ENCODE data around the gene POC1B.
"Not testable (repeated sequence)": the region's sequence is repeated elsewhere in the genome, so short reads cannot be mapped to it uniquely, and the experiment has no call there.

POC1B gene

DNA sequence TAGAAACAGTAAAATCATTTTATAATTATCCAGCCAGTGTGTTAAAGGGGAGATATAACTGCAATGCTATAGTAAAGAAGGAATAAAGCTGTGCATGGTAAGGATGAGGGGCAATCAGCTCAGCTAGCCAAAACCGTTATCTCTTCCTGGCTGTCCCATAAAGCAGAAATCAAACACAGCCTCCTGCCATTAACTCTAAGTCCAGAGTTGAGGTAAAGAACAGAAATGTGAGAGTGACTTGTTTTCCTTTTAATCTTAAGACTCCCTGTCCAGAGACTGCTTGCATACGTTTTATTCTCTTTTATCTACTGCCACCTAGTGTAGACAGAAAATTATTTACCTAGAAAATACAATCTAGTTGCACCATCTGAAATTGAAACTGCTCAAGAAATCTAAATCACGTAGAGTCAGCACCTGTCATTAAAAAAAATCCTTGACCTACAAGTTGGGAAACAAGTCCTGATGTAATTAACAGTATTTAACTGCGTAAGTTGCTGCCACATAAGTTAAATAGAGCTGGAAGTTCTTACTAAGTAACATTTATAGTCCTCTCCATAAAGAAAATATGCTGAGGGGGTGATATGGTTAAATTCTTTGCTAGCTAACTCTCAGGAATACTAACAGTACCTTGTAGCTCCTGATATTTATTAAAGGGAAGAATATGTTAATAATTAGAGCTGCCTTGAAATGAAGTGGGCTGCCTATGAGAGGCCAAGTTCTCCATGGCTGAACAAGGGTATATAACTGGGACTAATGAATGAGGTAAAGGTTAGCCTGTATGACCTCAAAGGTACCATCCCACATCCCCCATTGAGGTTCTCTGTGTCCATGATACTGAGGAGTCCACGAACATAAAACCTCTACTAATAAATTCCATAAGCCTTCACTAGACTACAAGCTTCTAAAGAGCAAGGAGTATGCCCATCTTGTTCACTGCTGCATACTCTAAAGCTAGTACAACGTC lies 63.9 kb downstream of the POC1B start:
- peak; percentile 50 for DNase-seq (ENCODE audit: low spot score)

DNA sequence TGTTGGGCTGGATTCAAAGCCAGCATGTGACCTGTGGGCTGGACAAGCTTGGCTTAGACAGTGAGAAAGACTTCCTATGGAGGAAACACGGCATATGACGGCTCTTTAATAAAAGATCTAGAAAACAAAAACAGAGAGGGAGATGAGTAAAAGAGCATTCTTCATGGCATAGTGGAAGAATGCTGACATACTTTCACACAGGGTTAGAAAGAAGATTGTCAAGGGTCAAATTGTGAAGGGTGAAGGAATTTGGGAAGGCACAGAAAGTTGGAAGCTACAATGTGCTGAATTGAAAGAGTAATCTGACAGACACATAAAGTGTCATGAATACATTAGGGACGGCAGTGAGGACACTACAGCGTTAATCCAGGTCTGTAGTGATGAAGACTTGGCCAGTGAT lies 64.7 kb downstream of the POC1B start:
- no peak for DNase-seq (ENCODE audit: low spot score)

- DNase-seq (ENCODE audit: low spot score) = not testable (repeated sequence)
These were observed 66.6 kb downstream of the POC1B start for GRCh38 chr12:89459279-89459678.

- DNase-seq (ENCODE audit: low spot score) = no peak
These were observed 69.3 kb downstream of the POC1B start for GRCh38 chr12:89456565-89456964.

GRCh38 chr12:89454080-89454848 lies 71.6 kb downstream of the POC1B start:
- DNase-seq (ENCODE audit: low spot score) = no peak

DNA sequence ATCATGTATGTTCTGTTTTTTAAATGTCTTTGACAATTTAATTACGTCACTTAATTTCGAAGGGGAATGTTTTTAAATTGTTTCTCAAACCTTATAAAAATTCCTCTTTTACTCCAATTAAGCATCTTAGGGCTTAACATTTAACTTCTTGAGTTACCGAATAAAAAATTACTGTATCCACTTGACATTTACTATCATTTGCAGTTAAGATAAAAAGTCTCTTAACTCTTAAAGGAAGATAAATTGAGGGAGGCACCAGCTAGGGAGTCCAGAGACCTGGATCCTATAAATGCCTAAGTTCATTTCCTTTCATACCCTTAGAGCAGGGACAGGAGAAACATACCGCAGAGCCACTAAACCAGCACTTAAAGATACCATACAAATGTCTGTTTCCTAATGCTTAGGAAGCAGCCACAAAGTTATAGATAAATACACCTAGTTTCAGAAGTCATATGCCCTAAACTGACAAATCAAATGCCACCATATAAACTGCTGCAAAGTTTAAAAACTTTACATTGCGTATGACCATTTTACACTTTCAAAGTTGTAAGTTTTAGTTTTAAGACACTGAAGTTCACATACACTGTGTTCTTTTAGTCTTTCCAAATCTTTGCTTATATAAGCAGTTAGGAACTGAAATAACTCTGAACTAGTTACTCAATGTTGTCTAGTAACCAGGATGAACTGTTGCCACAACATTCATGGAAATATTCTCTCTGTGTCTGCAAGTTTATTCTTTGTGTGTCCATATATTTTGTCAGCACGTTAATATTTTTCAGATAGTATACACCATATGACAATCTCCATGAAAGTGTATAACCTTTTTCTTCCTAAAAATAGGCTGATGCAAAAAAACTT lies 72.5 kb downstream of the POC1B start:
- DNase-seq (ENCODE audit: low spot score) = no peak

DNA sequence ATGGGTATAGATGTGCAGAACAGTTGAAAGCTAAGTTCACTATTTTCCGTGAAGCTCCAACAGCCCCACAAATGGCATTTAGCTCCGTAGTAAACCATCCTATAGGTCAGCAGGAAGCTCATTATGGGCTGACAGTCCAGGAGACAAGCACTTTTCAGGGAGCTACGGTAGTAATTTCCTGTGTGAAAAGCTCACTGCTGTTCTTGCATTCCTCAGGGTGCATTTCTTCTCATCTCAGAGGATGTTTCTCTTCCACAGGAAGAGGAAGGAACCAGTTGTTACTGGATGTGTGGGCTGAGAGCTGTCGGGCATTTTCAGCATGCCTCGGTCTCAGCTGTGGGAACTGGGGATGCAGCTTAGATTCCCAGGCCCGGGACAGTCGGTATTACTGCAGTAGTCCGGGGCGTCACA lies 74.0 kb downstream of the POC1B start:
- no peak for DNase-seq (ENCODE audit: low spot score)

DNA sequence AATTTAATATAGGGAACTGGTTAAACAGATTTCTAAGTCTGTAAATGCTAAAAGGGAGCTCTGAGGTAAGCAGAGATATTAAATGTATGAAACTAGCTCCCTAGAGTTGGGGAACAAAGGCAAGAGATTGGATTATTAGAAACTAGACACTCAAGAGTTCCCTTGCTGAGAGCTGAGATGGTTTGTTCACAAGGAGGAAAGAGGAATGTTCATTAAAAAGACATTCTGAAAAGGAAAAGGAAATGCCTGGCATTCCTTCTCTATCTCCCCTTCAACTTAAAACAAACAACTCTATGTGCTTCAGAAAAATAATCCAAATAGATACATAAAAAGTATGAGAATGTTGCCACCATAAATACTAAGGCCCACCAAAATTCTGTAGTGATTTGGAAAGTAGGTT lies 74.9 kb downstream of the POC1B start:
- no peak for DNase-seq (ENCODE audit: low spot score)

DNA sequence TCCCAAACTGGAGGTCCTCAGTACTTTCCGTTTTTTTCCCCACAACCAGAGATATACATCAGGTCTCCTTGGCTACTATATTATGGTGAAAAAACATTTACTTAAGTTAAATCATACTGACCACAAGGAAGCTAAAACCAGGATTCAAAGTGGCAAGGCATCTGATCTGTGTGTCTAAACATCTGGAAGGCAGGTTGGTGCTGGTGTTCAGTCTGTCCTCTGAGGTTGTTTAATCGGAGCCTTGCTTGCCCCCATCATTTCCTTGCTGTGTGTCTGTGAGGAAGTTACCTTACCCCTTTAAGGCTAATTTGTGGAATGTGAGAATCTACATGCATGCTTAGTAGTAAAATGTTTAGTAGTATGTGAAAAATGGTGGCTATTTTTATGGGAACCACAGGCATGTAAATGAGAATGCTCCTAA lies 76.9 kb downstream of the POC1B start:
- DNase-seq (ENCODE audit: low spot score) = no peak

DNA sequence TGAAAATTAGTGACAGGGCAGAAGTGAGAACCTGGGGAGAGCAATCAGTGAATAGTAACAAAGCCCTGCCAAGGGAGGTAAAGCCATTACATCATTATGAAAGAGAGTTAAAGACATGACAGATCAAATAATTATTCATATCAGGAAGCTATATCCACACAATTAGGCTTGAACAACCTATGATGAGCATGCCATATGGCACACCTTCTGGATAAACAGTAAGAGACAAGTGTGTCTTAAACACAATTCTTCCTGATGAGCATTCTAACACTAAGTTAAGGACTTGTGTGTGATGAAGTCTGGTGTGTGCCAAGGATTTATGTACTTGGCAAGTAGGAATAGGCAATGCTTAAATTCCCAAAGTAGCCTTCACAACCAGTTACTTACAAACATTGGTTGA lies 77.3 kb downstream of the POC1B start:
- DNase-seq (ENCODE audit: low spot score) = no peak

DNA sequence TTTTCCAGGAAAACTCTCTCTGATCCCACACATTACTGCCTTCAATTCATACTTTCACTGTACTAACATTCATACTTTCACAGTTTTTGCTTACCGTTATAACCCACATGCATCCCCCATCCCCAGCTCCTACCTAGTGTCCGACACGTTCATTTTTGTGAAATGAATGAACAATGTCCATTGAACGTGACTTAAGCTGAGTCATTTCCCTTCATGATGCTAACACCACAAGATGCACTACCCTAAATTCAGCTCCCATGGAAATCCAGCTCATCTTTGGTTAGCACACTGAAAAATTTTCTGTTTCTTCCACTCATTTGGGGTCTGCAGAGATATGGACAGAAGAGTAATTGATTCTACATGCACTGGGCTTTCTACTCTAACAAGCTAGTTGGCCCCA lies 85.9 kb downstream of the POC1B start:
- no peak for DNase-seq (ENCODE audit: low spot score)

GRCh38 chr12:89437231-89437630 lies 88.6 kb downstream of the POC1B start:
- no peak for DNase-seq (ENCODE audit: low spot score)

- DNase-seq (ENCODE audit: low spot score) = no peak
These were observed 89.8 kb downstream of the POC1B start for GRCh38 chr12:89436062-89436461.

- DNase-seq (ENCODE audit: low spot score) = no peak
These were observed 92.2 kb downstream of the POC1B start for GRCh38 chr12:89433634-89434033.

- no peak for DNase-seq (ENCODE audit: low spot score)
These were observed 93.5 kb downstream of the POC1B start for GRCh38 chr12:89432396-89432795.

DNA sequence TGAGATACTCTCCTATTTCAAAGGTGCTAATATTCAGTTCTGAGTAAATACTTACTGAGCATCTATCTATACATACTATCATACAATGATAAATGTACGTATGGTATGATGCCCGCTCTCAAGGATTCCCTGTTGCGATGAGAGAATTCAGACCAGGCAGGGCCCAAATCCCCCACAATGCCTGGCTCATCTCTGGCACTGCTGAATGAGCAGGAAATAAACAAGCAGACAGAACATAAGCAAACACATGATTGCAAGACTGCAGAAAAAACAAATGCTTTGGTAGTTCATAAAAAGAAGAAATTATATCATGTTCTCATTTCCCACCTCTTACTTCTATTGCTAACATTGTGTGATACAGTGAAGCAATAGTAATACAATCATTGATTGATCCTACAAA lies 96.3 kb downstream of the POC1B start:
- DNase-seq (ENCODE audit: low spot score) = no peak

- DNase-seq (ENCODE audit: low spot score) = no peak
These were observed 98.2 kb downstream of the POC1B start for GRCh38 chr12:89427508-89428156.

DNA sequence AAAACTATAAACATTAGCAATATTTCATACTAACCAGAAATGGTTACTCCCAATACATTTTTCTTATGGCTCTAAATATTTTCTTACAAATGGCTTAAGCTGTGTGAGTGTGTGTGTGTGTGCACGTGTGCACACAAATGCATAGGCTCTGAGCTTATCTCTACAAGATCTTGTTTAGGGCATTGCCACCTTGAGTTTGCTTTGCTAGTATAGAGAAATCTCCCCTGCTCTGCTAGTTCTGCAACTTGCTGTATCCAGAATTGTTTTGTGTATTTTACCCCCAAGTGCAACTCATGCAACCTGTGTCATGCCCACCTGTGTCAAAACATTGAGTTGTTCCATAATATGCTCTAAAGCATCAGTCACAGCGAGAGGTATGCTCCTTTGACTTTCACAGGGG lies 101.0 kb downstream of the POC1B start:
- no peak for DNase-seq (ENCODE audit: low spot score)

DNA sequence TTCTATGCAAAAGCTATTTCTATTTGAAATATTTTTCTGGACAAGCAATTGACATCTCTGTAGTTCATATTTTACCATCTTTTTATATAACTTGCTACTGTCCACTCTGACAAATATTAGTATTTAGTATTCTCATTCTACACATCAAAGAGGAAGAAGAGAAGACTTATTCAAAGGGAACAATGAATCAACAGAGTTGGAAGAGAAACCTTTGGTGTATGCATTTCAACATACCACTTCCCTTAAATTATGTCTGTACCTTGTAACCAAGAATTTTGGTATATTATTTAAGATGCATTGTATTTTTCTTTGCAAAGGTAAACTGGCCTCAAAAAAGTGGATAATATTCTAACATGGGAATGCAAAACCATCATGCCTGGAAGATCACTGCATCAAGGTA lies 101.5 kb downstream of the POC1B start:
- DNase-seq (ENCODE audit: low spot score) = no peak

DNA sequence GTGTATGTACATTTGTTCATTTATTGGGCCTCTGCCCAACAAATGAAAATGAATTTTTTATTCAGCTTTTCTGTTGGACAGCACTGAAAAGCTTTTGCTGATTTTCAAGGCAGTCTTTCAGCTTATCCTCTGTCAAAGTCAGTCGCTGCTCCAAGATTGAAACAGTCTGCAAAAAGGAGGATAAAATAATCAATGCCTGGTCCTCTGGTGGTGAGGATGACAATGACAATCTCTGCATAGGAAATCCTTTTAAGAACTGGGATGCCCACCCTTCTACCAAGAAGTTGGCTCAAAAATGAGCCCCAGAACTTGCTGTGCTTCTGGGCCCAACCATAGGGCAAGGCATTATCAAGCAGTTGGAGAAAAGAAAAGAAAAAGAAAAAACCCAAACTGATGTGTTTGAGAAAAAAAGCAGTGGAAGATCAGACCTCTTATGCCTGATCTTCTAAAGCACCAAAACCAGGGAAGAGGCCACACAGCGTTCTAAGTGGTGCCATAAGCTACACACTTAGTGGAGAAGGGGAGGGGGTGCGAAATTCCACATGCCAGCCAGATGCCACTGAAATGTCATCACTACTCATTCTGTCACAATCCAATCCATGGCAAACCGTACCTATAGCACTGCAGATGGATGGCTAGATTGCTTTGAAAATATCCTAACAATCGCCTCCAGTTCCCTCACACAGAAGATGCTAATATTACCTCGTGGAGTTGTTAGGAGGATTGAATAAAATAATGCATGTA lies 104.6 kb downstream of the POC1B start:
- DNase-seq (ENCODE audit: low spot score) = no peak
